ENCODE data around the gene PCP2.

Gene PCP2

GRCh38 chr19:7672522-7672921, 39.0 kb upstream of the PCP2 start:
- Histone ChIP-seq H3K23ac (ENCODE audit: low read length in 2 of 2) (no peak overlapping the region), H3K4me3 (ENCODE audit: insufficient read depth in 1 of 2, low read depth in 1 of 2, low read length in 2 of 2) (no peak overlapping the region), H2BK15ac (ENCODE audit: low read depth, poor library complexity, severe bottlenecking) (no peak overlapping the region), H2AK5ac (ENCODE audit: low read length, severe bottlenecking) (no peak overlapping the region), H3K14ac (ENCODE audit: low read length in 2 of 2) (no peak overlapping the region), H2BK5ac (ENCODE audit: low read depth, low read length, poor library complexity, severe bottlenecking) (no peak overlapping the region), H4K91ac (ENCODE audit: low read length) (no peak overlapping the region), H2BK120ac (ENCODE audit: low read depth, low read length) (no peak overlapping the region), H2BK12ac (ENCODE audit: low read length in 2 of 2) (no peak overlapping the region), H3K18ac (ENCODE audit: low read depth in 1 of 2, low read length in 2 of 2) (no peak overlapping the region), H2AFZ (ENCODE audit: low read depth, low read length) (no peak overlapping the region), H3K4ac (ENCODE audit: low read depth in 1 of 2, low read length in 2 of 2) (no peak overlapping the region), H3K4me1 (ENCODE audit: control insufficient read depth, insufficient read depth, low read depth, low read length) (peaks cover 2% of the 10 kb centered on the region), H3K9me3 (ENCODE audit: control insufficient read depth, low read length) (peaks cover 5% of the 10 kb centered on the region), H3K36me3 (ENCODE audit: control insufficient read depth in 1 of 2, insufficient read depth in 2 of 2, low read depth in 1 of 2, low read length in 2 of 2) (no peaks in the 10 kb centered on the region), H3K27me3 (ENCODE audit: control insufficient read depth in 1 of 2, insufficient read depth in 1 of 2, low read length in 2 of 2) (peaks cover 49 to 52% of the 10 kb centered on the region in 2 experiments), H3K9ac (ENCODE audit: low read length) (no peak overlapping the region), H4K8ac (ENCODE audit: low read length) (no peak overlapping the region), H3K27ac (ENCODE audit: low read length, poor library complexity, severe bottlenecking) (no peak overlapping the region), H3K4me2 (ENCODE audit: low read length, poor library complexity, severe bottlenecking) (no peak overlapping the region), H3K79me1 (replicated peaks; ENCODE audit: low read length, poor library complexity, severe bottlenecking) (no peaks in the 10 kb centered on the region)
- no peak for DNase-seq
- 57% methylated on average over 9 of the region's 9 CpGs for WGBS

GRCh38 chr19:7670790-7671189, 37.3 kb upstream of the PCP2 start:
- no peak overlapping the region for H3K18ac ChIP-seq (ENCODE audit: low read depth in 1 of 2, low read length in 2 of 2)
- H3K4ac ChIP-seq (ENCODE audit: low read depth in 1 of 2, low read length in 2 of 2) = no peak overlapping the region
- H2BK5ac ChIP-seq (ENCODE audit: low read depth, low read length, poor library complexity, severe bottlenecking) = no peak overlapping the region
- no peak overlapping the region for H4K91ac ChIP-seq (ENCODE audit: low read length)
- no peak overlapping the region for H3K27ac ChIP-seq (ENCODE audit: low read length, poor library complexity, severe bottlenecking)
- H3K23ac ChIP-seq (ENCODE audit: low read length in 2 of 2) = no peak overlapping the region
- H3K4me1 ChIP-seq (ENCODE audit: control insufficient read depth, insufficient read depth, low read depth, low read length) = peaks cover 2% of the 10 kb centered on the region
- no peak overlapping the region for H3K9ac ChIP-seq (ENCODE audit: low read length)
- 48% methylated on average over 8 of the region's 9 CpGs for WGBS
- peaks cover 5% of the 10 kb centered on the region for H3K9me3 ChIP-seq (ENCODE audit: control insufficient read depth, low read length)
- H3K4me2 ChIP-seq (ENCODE audit: low read length, poor library complexity, severe bottlenecking) = no peak overlapping the region
- no peak overlapping the region for H4K8ac ChIP-seq (ENCODE audit: low read length)
- no peak overlapping the region for H2BK12ac ChIP-seq (ENCODE audit: low read length in 2 of 2)
- no peak overlapping the region for H3K4me3 ChIP-seq (ENCODE audit: insufficient read depth in 1 of 2, low read depth in 1 of 2, low read length in 2 of 2)
- no peak overlapping the region for H2BK15ac ChIP-seq (ENCODE audit: low read depth, poor library complexity, severe bottlenecking)
- no peaks in the 10 kb centered on the region for H3K79me1 ChIP-seq (replicated peaks; ENCODE audit: low read length, poor library complexity, severe bottlenecking)
- no peak for DNase-seq
- H2BK120ac ChIP-seq (ENCODE audit: low read depth, low read length) = no peak overlapping the region
- H3K14ac ChIP-seq (ENCODE audit: low read length in 2 of 2) = no peak overlapping the region
- peaks cover 44 to 45% of the 10 kb centered on the region in 2 experiments for H3K27me3 ChIP-seq (ENCODE audit: control insufficient read depth in 1 of 2, insufficient read depth in 1 of 2, low read length in 2 of 2)
- no peak overlapping the region for H2AK5ac ChIP-seq (ENCODE audit: low read length, severe bottlenecking)
- no peaks in the 10 kb centered on the region for H3K36me3 ChIP-seq (ENCODE audit: control insufficient read depth in 1 of 2, insufficient read depth in 2 of 2, low read depth in 1 of 2, low read length in 2 of 2)
- H2AFZ ChIP-seq (ENCODE audit: low read depth, low read length) = no peak overlapping the region

DNA sequence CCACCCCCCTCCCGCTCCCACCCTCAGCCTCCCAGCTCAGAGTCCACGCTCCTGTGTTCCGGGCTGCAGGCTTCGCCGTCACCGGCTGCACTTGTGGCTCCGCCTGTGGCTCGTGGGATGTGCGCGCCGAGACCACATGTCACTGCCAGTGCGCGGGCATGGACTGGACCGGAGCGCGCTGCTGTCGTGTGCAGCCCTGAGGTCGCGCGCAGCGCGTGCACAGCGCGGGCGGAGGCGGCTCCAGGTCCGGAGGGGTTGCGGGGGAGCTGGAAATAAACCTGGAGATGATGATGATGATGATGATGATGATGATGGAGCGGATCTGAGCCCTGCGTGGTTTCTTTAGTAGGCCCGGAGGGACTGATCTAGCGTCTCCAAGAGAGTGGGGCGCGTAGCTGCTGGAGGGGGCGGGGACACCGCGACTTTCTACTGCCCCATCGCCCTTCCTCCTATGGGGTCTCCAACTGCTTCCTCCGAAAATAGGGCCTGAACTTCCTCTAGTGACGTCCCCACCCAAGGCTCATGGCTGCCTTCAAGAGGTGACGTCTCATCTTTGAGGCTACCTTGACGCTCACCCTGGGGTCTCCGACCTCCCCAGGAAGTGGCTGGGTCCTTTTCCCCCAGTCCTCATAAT, 36.7 kb upstream of the PCP2 start:
- H3K4me2 ChIP-seq (ENCODE audit: low read length, poor library complexity, severe bottlenecking) = no peak overlapping the region
- H2BK5ac ChIP-seq (ENCODE audit: low read depth, low read length, poor library complexity, severe bottlenecking) = no peak overlapping the region
- H3K79me1 ChIP-seq (replicated peaks; ENCODE audit: low read length, poor library complexity, severe bottlenecking) = no peaks in the 10 kb centered on the region
- 48% methylated on average over 42 of the region's 43 CpGs for WGBS
- no peak overlapping the region for H2AFZ ChIP-seq (ENCODE audit: low read depth, low read length)
- no peak overlapping the region for H2AK5ac ChIP-seq (ENCODE audit: low read length, severe bottlenecking)
- H2BK12ac ChIP-seq (ENCODE audit: low read length in 2 of 2) = no peak overlapping the region
- H3K4ac ChIP-seq (ENCODE audit: low read depth in 1 of 2, low read length in 2 of 2) = no peak overlapping the region
- H4K8ac ChIP-seq (ENCODE audit: low read length) = no peak overlapping the region
- H3K4me1 ChIP-seq (ENCODE audit: control insufficient read depth, insufficient read depth, low read depth, low read length) = peaks cover 2% of the 10 kb centered on the region
- H3K14ac ChIP-seq (ENCODE audit: low read length in 2 of 2) = no peak overlapping the region
- no peak for DNase-seq
- H3K23ac ChIP-seq (ENCODE audit: low read length in 2 of 2) = no peak overlapping the region
- H3K27ac ChIP-seq (ENCODE audit: low read length, poor library complexity, severe bottlenecking) = no peak overlapping the region
- H3K9me3 ChIP-seq (ENCODE audit: control insufficient read depth, low read length) = peaks cover 5% of the 10 kb centered on the region
- no peak overlapping the region for H3K18ac ChIP-seq (ENCODE audit: low read depth in 1 of 2, low read length in 2 of 2)
- H2BK120ac ChIP-seq (ENCODE audit: low read depth, low read length) = no peak overlapping the region
- no peak overlapping the region for H2BK15ac ChIP-seq (ENCODE audit: low read depth, poor library complexity, severe bottlenecking)
- H3K4me3 ChIP-seq (ENCODE audit: insufficient read depth in 1 of 2, low read depth in 1 of 2, low read length in 2 of 2) = no peak overlapping the region
- H3K36me3 ChIP-seq (ENCODE audit: control insufficient read depth in 1 of 2, insufficient read depth in 2 of 2, low read depth in 1 of 2, low read length in 2 of 2) = no peaks in the 10 kb centered on the region
- H3K27me3 ChIP-seq (ENCODE audit: control insufficient read depth in 1 of 2, insufficient read depth in 1 of 2, low read length in 2 of 2) = peaks cover 44 to 47% of the 10 kb centered on the region in 2 experiments
- H4K91ac ChIP-seq (ENCODE audit: low read length) = no peak overlapping the region
- no peak overlapping the region for H3K9ac ChIP-seq (ENCODE audit: low read length)

GRCh38 chr19:7669641-7670040, 36.1 kb upstream of the PCP2 start:
- H3K36me3 ChIP-seq (ENCODE audit: control insufficient read depth in 1 of 2, insufficient read depth in 2 of 2, low read depth in 1 of 2, low read length in 2 of 2) = no peaks in the 10 kb centered on the region
- no peak overlapping the region for H3K9ac ChIP-seq (ENCODE audit: low read length)
- no peak overlapping the region for H3K23ac ChIP-seq (ENCODE audit: low read length in 2 of 2)
- no peak overlapping the region for H2BK5ac ChIP-seq (ENCODE audit: low read depth, low read length, poor library complexity, severe bottlenecking)
- no peak overlapping the region for H3K4me3 ChIP-seq (ENCODE audit: insufficient read depth in 1 of 2, low read depth in 1 of 2, low read length in 2 of 2)
- H2BK12ac ChIP-seq (ENCODE audit: low read length in 2 of 2) = no peak overlapping the region
- H3K9me3 ChIP-seq (ENCODE audit: control insufficient read depth, low read length) = peaks cover 5% of the 10 kb centered on the region
- no peak overlapping the region for H3K18ac ChIP-seq (ENCODE audit: low read depth in 1 of 2, low read length in 2 of 2)
- H3K14ac ChIP-seq (ENCODE audit: low read length in 2 of 2) = no peak overlapping the region
- no peak overlapping the region for H2BK15ac ChIP-seq (ENCODE audit: low read depth, poor library complexity, severe bottlenecking)
- H3K4me1 ChIP-seq (ENCODE audit: control insufficient read depth, insufficient read depth, low read depth, low read length) = peaks cover 2% of the 10 kb centered on the region
- no peak overlapping the region for H2AFZ ChIP-seq (ENCODE audit: low read depth, low read length)
- H4K8ac ChIP-seq (ENCODE audit: low read length) = no peak overlapping the region
- no peak overlapping the region for H3K4ac ChIP-seq (ENCODE audit: low read depth in 1 of 2, low read length in 2 of 2)
- H3K27me3 ChIP-seq (ENCODE audit: control insufficient read depth in 1 of 2, insufficient read depth in 1 of 2, low read length in 2 of 2) = peaks cover 44 to 47% of the 10 kb centered on the region in 2 experiments
- no peak overlapping the region for H4K91ac ChIP-seq (ENCODE audit: low read length)
- 38% methylated on average over 6 of the region's 9 CpGs for WGBS
- no peak overlapping the region for H2BK120ac ChIP-seq (ENCODE audit: low read depth, low read length)
- H3K27ac ChIP-seq (ENCODE audit: low read length, poor library complexity, severe bottlenecking) = no peak overlapping the region
- no peak for DNase-seq
- no peaks in the 10 kb centered on the region for H3K79me1 ChIP-seq (replicated peaks; ENCODE audit: low read length, poor library complexity, severe bottlenecking)
- no peak overlapping the region for H3K4me2 ChIP-seq (ENCODE audit: low read length, poor library complexity, severe bottlenecking)
- H2AK5ac ChIP-seq (ENCODE audit: low read length, severe bottlenecking) = no peak overlapping the region

Measured in mesenchymal stem cell (in vitro differentiated cells and primary cell).